Fibroblast of peridontal ligament (primary cell): ENCODE measurements around the gene CDC40.
"Not testable (repeated sequence)": the region's sequence is repeated elsewhere in the genome, so short reads cannot be mapped to it uniquely, and the experiment has no call there.

Experiments
- DNase-seq: peaks from one replicate; pipeline ENCODE4 v3.0.0-alpha.2; 2010; ENCODE audit errors: extremely low read depth

Gene CDC40

DNA sequence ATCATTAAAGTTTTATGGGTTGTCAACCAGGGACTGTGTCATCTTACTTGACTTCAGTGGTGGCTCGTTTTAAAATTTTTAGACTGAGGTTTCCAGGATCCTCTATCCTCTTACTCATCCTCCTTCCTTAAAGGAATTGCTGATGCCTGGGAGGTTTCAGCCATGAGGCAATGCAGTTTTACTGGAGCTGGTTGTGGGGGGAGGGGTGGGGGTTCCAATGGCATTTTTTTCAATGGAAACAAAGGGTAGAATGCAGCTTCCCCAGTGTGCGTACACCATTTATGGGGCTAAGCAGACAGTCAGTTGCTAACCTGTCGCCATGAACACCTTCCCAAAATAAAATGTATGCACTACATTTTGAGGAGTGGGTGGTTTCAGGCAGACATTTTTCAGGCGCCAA, 89.9 kb downstream of the CDC40 start:
- DNase-seq: no peak

- no peak for DNase-seq
Measured at GRCh38 chr6:110271732-110272022, 91.5 kb downstream of the CDC40 start.

GRCh38 chr6:110272781-110273180, 92.6 kb downstream of the CDC40 start:
- not testable (repeated sequence) for DNase-seq

- no peak for DNase-seq
Measured at GRCh38 chr6:110277100-110277665, 97.0 kb downstream of the CDC40 start.
